SU-DHL-6 (cell line): ENCODE results near the gene CRYBG3.

Experiments
- EZH2phosphoT487 ChIP-seq: fragments of 200-600 bp; sonication (generic), shearing (Covaris generic); conservative IDR thresholded peaks from 2 replicates; pipeline ENCODE4 v1.6.1; 2018; ENCODE audit warnings: mild to moderate bottlenecking, antibody characterized with exemption, low read length, moderate library complexity, mixed read lengths
- TF ChIP-seq, protein P1 (sequence below): fragments of 200-600 bp; sonication (generic); IDR thresholded peaks from one replicate; pipeline ENCODE4 v1.5.1; 2017; ENCODE audit warnings: antibody characterized with exemption, mild to moderate bottlenecking, low read length, moderate library complexity; ENCODE audit not compliant: insufficient read depth, poor library complexity, severe bottlenecking

DNA sequence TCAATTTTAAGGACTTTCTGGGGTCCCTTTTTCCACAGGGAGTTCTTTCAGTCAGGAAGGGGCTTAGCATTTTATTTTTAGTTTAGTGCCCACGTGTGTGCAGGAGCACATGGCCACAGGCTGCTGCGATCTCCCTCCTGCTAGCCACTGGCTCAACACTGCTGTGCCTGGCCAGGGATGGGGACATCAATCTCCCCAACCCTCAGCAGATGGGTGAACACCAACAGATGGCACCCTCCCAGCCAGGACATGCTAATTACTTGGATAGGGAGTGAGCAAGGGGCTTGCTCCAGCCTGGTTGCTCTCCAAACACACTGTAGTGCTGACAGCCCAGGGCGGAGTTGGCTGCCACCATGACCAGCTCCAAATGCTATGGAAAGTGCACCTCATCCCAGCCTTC, 157.8 kb downstream of the CRYBG3 start:
- TF ChIP-seq, protein P1, sequence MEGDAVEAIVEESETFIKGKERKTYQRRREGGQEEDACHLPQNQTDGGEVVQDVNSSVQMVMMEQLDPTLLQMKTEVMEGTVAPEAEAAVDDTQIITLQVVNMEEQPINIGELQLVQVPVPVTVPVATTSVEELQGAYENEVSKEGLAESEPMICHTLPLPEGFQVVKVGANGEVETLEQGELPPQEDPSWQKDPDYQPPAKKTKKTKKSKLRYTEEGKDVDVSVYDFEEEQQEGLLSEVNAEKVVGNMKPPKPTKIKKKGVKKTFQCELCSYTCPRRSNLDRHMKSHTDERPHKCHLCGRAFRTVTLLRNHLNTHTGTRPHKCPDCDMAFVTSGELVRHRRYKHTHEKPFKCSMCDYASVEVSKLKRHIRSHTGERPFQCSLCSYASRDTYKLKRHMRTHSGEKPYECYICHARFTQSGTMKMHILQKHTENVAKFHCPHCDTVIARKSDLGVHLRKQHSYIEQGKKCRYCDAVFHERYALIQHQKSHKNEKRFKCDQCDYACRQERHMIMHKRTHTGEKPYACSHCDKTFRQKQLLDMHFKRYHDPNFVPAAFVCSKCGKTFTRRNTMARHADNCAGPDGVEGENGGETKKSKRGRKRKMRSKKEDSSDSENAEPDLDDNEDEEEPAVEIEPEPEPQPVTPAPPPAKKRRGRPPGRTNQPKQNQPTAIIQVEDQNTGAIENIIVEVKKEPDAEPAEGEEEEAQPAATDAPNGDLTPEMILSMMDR = no peak
- no peak for TF ChIP-seq EZH2phosphoT487
